Body of pancreas (tissue), 4 donors: ENCODE measurements around the gene SYNE4.
"Not testable (repeated sequence)": the region's sequence is repeated elsewhere in the genome, so short reads cannot be mapped to it uniquely, and the experiment has no call there.

ENCODE experiments used
- POLR2A ChIP-seq, 3 donors: fragments of 450-650 bp; IDR thresholded peaks; one replicate each; pipeline ENCODE4 v1.6.1; 2016; ENCODE audit warnings: antibody characterized with exemption in 3 of 3, mild to moderate bottlenecking in 2 of 3
- TF ChIP-seq, protein P1 (sequence below), 7 experiments: fragments of 450-650 bp in 4 of 7; fragments of 200-600 bp in 3 of 7; sonication (generic) in 3 of 7; IDR thresholded peaks; one replicate each; pipeline ENCODE4 v1.5.1; 2016 to 2019; ENCODE audit warnings: antibody characterized with exemption in 7 of 7

DNA sequence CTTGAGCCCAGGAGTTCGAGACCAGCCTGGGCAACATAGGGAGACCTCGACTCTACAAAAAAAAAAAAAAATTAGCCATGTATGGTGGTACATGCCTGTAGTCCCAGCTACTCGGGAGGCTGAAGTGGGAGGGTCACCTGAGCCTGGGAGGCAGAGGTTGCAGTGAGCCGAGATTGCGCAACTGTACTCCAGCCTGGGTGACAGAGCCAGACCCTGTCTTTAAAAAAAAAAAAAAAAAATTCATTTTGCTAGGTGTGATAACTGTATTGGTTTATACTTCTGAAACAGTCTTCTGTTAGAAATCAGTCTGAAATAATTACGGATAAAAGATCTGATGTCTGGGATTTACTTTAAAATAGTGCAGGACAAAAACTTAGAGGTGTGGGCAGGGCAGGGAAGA lies 32.5 kb upstream of the SYNE4 start:
- TF ChIP-seq, protein P1, sequence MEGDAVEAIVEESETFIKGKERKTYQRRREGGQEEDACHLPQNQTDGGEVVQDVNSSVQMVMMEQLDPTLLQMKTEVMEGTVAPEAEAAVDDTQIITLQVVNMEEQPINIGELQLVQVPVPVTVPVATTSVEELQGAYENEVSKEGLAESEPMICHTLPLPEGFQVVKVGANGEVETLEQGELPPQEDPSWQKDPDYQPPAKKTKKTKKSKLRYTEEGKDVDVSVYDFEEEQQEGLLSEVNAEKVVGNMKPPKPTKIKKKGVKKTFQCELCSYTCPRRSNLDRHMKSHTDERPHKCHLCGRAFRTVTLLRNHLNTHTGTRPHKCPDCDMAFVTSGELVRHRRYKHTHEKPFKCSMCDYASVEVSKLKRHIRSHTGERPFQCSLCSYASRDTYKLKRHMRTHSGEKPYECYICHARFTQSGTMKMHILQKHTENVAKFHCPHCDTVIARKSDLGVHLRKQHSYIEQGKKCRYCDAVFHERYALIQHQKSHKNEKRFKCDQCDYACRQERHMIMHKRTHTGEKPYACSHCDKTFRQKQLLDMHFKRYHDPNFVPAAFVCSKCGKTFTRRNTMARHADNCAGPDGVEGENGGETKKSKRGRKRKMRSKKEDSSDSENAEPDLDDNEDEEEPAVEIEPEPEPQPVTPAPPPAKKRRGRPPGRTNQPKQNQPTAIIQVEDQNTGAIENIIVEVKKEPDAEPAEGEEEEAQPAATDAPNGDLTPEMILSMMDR (IDR thresholded peaks at IDR 0.05) = not testable (repeated sequence)
- not testable (repeated sequence) for TF ChIP-seq POLR2A (IDR thresholded peaks at IDR 0.05)
